Head of caudate nucleus (tissue), 42 donors: ENCODE results near the gene SPAG9.

Experiments used
- DNase-seq, 42 donors: peaks; one replicate each; pipeline versions ENCODE4 v3.0.0 to v3.0.0-alpha.2; 2020 to 2021; ENCODE audit warnings: mixed read lengths in 7 of 42
- intact Hi-C: fragments of 100-400 bp; cut with DNase I; formaldehyde crosslinking; loops from one replicate; pipeline ENCODE4 v1.15.0; 2022

SPAG9 gene

DNA sequence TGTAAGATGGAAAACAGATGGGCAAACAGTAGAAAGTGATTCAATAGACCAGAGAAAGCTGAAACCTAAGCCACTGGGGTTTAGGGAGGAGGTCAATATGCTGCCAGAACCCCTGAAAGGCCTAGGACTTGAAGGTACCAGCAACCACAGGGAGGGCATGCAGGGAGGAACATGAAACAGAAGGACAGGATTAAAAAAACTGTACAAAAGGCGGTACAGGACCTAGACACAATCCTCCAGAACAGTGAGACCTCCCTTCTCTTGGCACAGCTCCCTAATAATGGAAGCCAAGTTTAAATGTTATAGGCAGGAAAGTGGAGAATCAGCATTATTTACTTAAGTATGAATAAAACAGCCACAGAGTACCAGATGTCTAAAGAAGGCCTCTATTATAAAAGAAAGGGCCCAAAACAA, 105.5 kb downstream of the SPAG9 start:
- intact Hi-C loops: no loop called here
- no peak for DNase-seq

DNA sequence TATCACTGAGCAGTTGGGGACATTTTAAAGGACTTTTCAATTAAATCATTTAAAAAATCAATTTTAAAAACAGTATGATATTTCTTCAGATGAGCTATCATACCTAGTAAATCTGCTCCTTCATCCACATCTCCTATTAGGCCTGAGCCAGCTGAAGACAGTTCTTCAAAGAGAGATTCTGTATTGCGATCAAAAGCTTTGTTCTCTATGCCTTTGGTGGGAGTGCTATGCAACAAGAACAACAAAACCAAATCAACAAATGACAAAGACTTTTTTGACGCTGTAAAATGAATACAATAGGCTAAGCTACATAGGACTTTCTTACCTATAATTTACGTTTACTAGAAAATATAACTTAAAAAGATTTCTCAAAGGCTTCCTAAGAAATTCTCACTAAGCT, 106.5 kb downstream of the SPAG9 start:
- intact Hi-C loops: no loop called here
- DNase-seq: no peak

DNA sequence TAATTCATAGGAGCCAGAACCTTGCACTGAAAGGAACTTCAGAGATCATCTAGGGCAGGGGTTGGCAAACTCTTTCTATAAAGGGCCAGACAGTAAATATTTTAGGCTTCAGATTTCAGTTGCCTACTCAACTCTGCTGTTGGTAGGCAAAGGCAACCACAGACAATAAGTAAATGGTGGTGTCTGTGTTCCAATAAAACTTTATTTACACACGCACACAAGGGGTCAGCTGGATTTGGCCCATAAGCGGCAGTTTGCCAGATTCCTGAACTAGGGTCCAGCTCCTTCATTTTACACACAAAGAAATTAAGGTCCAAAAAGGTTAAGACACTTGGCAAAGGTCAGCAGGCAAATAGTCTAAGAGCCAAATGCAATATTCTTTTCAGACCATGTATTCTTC, 107.3 kb downstream of the SPAG9 start:
- DNase-seq: no peak

DNA sequence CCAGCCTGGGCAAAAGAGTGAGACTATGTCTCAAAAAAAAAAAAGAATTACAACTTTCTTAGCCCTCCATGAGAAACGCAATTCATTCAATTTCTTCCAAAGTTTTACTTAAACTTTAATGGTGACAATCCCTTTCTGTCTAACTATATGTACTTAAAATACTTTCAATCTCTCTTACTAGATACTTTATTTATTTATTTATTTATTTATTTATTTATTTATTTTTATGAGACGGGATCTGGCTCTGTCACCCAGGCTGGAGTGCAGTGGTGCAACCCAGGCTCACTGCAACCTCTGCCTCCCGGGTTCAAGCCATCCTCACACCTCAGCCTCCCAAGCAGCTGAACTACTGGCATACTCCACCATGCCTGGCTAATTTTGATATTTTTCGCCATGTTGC, 108.1 kb downstream of the SPAG9 start:
- no peak for DNase-seq
- intact Hi-C loops: no loop called here

More for the DNA sequence above, 107.3 kb downstream of the SPAG9 start:
- intact Hi-C loops: no loop called here

DNA sequence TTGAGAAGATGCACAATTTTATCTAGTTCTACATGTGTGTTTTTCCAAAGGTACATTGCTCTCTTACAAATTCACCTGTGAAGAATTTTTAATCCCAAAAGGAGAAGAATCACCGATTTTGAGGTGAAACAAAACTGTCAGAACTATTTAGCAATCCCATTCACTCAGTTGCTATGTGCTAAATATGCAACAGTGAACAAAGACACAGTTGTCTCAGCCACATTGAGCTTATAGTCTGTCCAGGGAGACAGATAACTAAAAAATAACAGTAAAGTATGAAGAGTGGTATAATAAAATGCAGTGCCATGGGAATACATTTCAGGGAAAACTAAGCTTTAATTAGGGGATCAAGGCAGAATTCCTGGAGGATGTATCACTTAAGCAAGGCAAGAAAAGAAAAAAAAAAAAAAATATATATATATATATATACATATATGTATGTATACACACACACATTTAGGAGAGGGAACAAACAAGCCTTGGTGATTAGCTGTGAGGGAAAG, 110.4 kb downstream of the SPAG9 start:
- intact Hi-C loops: no loop called here

DNA sequence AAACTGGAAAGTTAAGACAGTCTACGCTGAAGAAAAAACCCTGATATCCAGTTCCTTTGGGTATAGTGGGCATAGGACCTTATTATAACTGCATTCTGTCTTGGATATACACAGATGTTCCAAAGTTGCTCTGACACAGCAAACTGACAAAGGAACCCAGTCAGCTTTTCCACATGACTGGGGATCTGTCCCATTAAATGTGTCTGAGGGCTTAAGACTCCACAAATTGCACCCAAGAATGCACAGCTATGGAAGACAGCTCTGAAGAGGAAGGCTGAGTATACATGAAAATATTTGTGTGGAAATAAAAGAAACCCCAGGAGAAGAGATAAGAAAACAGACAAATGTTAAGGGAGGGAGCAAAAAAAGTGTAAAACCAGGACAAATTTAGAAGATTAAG, 114.1 kb downstream of the SPAG9 start:
- intact Hi-C loops: no loop called here
- DNase-seq: peak in 6 of 42 donors; percentile 11 to 55 (median 40)

More for the DNA sequence above, 110.4 kb downstream of the SPAG9 start:
- DNase-seq: no peak

DNA sequence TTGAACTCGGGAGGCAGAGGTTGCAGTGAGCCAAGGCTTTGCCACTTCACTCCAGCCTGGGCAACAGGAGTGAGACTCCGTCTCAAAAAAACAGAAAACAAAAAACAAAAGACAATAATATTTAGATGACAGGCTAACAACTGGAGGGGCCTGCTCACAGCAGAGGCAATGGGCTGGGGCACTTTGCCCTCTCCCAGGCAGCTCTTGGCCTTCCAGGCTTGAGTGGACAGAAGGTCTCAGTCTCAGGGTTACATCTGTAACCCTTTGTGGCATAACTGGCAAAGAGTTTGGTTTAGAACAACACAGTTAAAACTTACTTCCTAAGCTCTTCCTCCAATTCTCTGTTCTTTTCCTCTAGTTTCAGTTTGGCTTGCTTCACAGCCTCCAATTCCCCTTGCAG, 114.9 kb downstream of the SPAG9 start:
- DNase-seq: peak in 3 of 42 donors; percentile 23 to 56 (median 25)
- intact Hi-C loops: no loop called here

DNA sequence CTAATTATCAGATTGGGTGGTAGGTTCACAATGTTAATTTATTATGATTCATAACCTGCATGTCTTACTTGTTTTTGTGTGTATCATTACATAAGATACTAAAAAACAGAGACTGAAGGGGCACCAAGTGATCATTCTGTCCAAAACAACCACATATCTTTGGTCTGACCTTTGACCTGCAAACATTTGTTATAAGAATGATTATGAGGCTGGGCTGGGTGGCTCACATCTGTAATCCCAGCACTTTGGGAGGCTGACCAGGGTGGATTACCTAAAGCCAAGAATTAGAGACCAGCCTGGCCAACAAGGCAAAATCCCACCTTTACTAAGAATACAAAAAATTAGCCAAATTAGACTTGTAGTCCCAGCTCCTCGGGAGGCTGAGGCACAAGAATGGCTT, 116.4 kb downstream of the SPAG9 start:
- intact Hi-C loops: no loop called here
- DNase-seq: no peak

DNA sequence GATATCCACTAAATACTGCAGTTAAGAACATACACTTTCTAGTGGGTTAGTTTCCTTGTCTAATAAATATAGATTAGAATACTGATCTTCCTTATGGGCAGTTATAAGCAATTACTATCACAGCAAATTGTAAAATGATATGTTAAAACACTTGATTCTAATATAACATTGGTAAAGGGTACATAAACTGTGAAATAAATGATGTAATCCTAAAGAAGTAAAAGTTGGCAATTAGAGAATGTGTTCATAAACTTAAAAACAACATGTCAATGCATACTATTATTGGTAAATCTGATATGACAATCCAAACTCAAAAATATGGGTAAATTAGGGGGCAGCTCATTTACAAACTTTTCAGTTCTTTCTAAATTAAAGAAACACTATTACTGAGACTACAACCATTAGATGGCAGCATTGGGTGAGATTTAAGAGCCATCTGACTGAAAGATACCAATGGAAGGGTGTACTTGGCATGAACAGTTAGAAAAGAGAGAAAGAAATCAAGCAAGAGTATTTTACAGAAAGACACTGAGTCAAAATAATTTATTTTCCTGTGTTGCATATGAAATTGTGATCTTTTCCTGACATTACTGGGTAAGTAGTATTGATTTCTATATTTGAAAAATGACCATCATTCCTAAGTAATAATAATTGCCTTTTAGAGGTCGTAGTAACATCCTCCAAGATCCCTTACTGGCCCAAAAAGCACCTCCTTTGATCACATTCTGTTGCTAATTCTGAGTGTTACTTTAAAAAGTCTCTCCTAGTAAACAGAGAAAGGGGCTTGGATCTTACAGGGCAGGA, 119.6 kb downstream of the SPAG9 start:
- intact Hi-C loops: loop anchor here (1.0 to 2.0 kb wide), 2 partner anchors 55 to 152 kb away; partner anchors contain the start of gene NME1
- DNase-seq: peak in 9 of 42 donors; percentile 32 to 79 (median 58)

DNA sequence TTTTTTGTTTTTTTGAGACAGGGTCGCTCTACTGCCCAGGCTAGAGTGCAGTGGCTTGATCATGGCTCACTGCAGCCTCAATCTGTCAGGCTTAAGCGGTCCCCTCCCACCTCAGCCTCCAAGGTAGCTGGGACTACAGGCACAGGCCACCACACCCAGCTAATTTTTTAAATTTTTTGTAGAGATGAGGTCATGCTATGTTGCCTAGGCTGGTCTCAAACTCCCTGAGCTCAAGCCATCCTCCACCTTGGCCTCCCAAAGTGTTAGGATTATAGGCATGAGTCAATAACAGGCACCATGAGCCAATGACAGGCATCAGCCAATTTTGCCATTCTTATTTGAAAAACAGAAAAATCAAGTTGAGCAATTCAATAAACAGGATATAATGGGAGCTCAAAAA, 125.0 kb downstream of the SPAG9 start:
- DNase-seq: no peak
- intact Hi-C loops: no loop called here

DNA sequence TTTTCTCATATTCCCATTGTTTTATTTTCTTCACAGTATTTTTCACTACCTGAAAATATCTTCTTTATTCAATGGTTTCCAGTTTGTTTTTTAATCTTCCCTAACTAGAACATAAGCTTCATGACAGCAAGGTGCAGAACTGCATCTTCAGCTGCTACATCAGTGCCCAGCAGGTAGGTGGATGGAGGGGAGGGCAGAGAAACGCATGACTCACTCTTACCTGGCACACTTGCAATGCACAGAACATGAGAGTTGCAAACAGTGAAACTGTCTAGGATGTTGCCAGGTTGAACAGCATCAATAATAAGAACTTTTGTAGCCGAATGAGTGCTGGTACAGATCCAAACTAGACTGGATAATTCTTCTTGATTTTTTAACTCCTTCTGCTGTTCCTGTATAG, 127.1 kb downstream of the SPAG9 start:
- intact Hi-C loops: no loop called here
- DNase-seq: peak in 34 of 42 donors; percentile 13 to 82 (median 44)

DNA sequence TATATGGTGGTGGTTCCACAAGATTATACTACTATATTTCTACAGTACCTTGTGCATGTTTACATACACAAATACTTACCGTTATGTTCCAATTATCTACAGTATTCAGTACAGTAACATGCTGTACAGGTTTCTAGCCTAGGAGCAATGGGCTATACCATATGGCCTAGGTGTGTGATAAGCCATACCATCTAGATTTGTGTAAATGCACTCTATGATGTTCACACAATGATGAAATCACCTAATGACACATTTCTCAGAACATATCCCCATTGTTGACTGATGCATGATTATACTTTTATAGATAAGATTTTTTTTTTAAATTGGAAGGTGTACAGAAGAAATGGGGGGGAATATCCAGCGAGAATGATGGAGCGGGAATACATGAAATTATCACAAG, 131.5 kb downstream of the SPAG9 start:
- no peak for DNase-seq
- intact Hi-C loops: no loop called here

DNA sequence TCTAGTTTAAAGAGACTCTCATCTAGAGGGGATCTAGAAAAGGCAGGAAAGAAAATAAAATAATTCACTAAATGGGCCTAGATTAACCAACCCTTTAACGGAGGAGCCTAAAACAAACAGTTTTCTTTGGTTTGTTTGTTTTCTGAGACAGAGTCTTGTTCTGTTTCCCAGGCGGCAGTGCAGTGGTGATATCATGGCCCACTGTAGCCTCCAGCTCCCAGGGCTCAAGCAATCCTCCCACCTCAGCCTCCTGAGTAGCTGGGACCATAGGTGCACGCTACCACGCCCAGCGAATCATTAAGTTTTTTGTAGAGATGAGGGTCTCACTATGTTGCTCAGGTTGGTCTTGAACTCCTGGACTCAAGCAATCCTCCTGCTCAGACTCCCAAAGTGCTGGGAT, 132.2 kb downstream of the SPAG9 start:
- intact Hi-C loops: no loop called here
- no peak for DNase-seq

DNA sequence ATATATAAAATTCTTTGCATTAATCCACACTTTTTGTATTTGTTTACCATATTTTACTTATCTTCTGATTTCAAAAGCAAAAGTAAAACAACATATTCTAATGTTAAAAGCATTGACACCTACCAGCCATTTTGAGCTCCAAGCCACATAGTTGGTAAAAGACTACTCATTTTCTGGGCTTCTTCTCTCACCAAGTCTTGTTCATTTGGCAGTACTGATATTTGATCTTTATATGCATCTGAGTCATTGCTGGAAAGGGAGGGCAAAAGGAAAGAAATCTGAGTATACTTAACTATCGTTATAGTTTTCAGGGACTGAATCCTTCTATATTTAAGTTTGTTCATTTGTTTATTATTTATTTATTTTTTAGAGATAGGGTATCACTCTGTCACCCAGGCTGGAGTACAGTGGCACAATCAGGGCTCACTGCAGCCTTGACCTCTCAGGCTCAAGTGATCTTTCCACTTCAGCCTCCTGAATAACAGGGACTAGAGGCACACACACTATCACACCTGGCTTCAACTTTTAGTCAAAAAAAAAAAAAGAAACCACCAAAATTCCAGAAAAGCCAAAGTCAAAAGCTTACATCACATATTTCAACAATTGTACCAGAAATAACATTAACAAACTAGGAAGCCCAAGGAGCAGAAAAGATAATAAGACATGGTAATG, 133.5 kb downstream of the SPAG9 start:
- DNase-seq: no peak
- intact Hi-C loops: no loop called here

DNA sequence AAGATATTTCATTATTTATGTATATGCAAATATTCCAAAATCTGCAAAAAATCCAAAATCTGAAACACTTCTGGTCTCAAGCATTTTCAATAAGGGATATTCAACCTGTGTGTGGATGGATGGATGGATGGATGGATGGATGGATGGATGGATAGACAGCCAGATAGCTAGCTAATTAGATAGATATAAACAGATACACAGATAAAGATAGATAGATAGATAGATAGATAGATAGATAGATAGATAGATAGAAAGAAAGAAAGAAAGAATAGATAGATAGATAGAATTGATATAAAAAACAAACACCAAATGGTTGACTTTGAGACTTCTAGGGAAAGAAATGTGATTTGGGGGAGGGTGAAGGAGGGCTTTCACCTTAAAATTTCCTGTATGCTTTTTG, 139.4 kb downstream of the SPAG9 start:
- intact Hi-C loops: no loop called here
- no peak for DNase-seq

DNA sequence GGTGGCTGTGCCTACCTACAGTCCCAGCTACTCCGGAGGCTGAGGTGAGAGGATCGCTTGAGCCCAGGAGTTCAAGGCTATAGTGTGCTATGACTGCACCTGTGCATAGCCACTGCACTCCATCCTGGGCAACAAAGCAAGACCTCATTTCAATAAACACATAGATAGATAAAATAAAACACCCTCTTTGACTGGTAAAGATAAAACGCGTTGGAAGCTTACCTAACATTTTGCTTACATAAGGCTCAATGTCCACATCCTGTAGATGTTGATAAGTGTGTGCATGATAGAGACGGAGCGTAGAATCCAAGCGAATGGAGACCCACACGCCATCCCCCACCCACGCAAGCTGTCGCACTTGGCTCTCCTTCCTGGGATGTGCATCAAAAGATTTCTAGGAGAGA, 141.1 kb downstream of the SPAG9 start:
- DNase-seq: no peak
- intact Hi-C loops: no loop called here

DNA sequence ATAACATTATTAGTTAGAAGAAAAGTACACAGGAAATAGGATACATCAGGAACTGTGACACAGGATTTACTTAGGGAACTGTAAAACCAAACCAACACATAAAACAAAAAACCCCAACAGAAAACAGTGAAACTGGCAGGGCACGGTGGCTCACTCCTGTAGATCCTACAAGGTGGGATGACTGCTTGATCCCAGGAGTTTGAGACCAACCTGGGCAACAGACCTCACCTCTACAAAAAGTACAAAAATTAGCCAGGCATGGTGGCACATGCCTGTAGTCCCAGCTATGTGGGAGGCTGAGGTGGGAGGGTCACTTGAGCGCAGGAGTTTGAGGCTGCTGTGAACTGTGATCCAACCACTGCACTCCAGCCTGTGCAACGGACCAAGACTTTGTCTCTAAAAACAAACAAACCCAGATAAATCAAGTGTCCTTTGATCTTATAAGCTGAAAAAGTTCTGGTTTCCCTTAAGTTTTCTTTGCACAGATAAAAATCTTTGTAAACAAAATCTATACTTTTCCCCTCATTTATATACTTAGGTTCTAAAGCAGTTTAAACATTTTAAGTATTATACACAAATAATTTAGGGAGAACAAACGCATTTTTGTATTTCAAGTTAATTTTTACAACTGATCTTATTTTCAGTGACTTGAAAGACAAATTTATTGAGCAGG, 143.0 kb downstream of the SPAG9 start:
- no peak for DNase-seq

DNA sequence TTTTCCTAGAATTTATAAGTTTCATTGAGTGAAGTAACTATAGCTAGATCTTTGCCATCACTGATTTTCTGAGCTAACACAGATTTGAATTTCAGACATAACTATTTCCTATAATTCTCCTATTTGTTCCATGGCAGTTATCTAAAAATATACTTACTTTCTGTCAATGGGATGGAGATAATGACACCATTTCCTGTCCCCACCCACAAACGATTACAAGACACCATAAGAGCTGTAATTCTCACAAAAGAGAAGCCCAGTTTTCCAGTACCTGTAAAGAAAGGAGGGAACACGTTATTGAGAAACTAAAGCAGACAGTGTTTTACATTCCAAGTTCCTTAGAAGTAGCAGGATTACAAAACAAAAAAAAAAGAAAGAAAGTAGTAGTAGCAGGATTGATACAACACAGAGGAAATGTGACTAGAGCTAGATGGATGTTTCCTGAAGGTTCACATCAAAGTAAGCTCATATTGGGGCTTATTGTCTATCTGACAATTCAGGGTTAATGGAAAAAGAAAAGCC, 143.7 kb downstream of the SPAG9 start:
- intact Hi-C loops: no loop called here
- DNase-seq: no peak

More for the DNA sequence above, 143.0 kb downstream of the SPAG9 start:
- intact Hi-C loops: no loop called here
